ENCODE results near the gene ZNF547. TPM values are rescaled to one million over a fixed set of nuclear protein-coding genes. Genes with fewer than 3 reads are reported as not detected.

Gene ZNF547
- total and polyA plus RNA-seq, 2 of the 8 experiments (the other 6 are each of a cell fraction or from before 2014, with no cell fraction given): 1.1 to 2.1 TPM

- ChIA-PET POLR2A (ENCODE audit: partially characterized antibody) (interaction anchor here (0.6 kb wide), 1 partner anchor 11 kb away, joined by 5 read pairs; no protein-coding TSS in a partner anchor), CTCF (ENCODE audit: partially characterized antibody) (no interaction called here)
- no peak overlapping the region for H4K91ac ChIP-seq (replicated peaks; ENCODE audit: insufficient read length, low read length)
- no peak overlapping the region for H3K4me2 ChIP-seq (ENCODE audit: insufficient read depth in 1 of 2, low read depth in 2 of 2, low read length in 2 of 2)
- H2BK12ac ChIP-seq (ENCODE audit: low read depth, low read length): no peak overlapping the region
- no peaks in the 10 kb centered on the region for H3K79me2 ChIP-seq (ENCODE audit: control insufficient read depth in 1 of 2, insufficient read depth in 2 of 2, low read length in 2 of 2)
- no peak overlapping the region for H3K23ac ChIP-seq (ENCODE audit: insufficient read length)
- no peak overlapping the region for H2BK15ac ChIP-seq (ENCODE audit: low read length)
- DNase-seq (ENCODE audit: low read depth in 1 of 2, low spot score in 2 of 2) (no peak), FAIRE-seq (no peak)
- no peak overlapping the region for H3K18ac ChIP-seq (ENCODE audit: extremely low read depth, low read length)
- no peak overlapping the region for H2BK20ac ChIP-seq (ENCODE audit: low read length)
- H2AFZ ChIP-seq (ENCODE audit: low read length): no peak overlapping the region
- WGBS, 2 experiments (ENCODE audit: extremely low coverage in 1 of 2, insufficient coverage in 1 of 2, insufficient read length in 1 of 2, insufficient replicate concordance in 2 of 2, low coverage in 1 of 2, low lambda C conversion rate in 2 of 2, missing lambda C conversion rate in 1 of 2): 84% methylated on average over 4 of the region's 4 CpGs; no CpG with 5 or more reads in 1 of the 2 experiments
- no peak overlapping the region for H3K14ac ChIP-seq (ENCODE audit: insufficient read length)
- H3K9ac ChIP-seq (replicated peaks in 1 of 4; ENCODE audit: extremely low read depth in 1 of 4, low read depth in 3 of 4, low read length in 3 of 4): no peak overlapping the region
- peaks cover 0 to 7% (median 0%) of the 10 kb centered on the region in 4 experiments; a peak in 4 of 7 replicates for H3K27me3 ChIP-seq (replicated peaks in 1 of 4; ENCODE audit: control insufficient read depth in 3 of 4, extremely low read depth in 1 of 4, insufficient read depth in 3 of 4, low read length in 3 of 4)
- H2BK120ac ChIP-seq (replicated peaks; ENCODE audit: low read depth, low read length): no peak overlapping the region
- H4K8ac ChIP-seq (ENCODE audit: extremely low read depth, insufficient read depth, low read length): no peak overlapping the region
- no peak overlapping the region for H2AK5ac ChIP-seq (ENCODE audit: low read depth, low read length)
- H3K4me3 ChIP-seq (ENCODE audit: extremely low read depth in 1 of 4, insufficient read depth in 2 of 4, low read depth in 3 of 4, low read length in 4 of 4): no peak overlapping the region
- no peak overlapping the region for H3K27ac ChIP-seq (ENCODE audit: low read depth, low read length)
- H3K56ac ChIP-seq (replicated peaks; ENCODE audit: insufficient read length, low read depth, low read length): no peak overlapping the region
- no peaks in the 10 kb centered on the region for H3K9me3 ChIP-seq (ENCODE audit: insufficient read depth in 2 of 2, low read depth in 1 of 2, low read length in 1 of 2)
- TF ChIP-seq CEBPB (IDR thresholded peaks at IDR 0.05; ENCODE audit: low read depth, low read length) (peak; percentile 42; the same call in 1 of the 2 replicates), RFX5 (IDR thresholded peaks at IDR 0.05; ENCODE audit: borderline replicate concordance, low read depth, low read length) (no peak), SUZ12 (IDR thresholded peaks at IDR 0.05; ENCODE audit: low read length) (no peak), FOSL1 (IDR thresholded peaks at IDR 0.05; ENCODE audit: insufficient read depth, low read depth, low read length) (no peak)
- no peaks in the 10 kb centered on the region for H3K23me2 ChIP-seq (ENCODE audit: low read depth, low read length)
- no peak overlapping the region for H3K4ac ChIP-seq (replicated peaks; ENCODE audit: insufficient read length, low read depth, low read length)
- H4K20me1 ChIP-seq (replicated peaks in 1 of 2; ENCODE audit: control insufficient read depth in 1 of 2, insufficient read depth in 2 of 2, low read length in 2 of 2): no peaks in the 10 kb centered on the region
- H3K36me3 ChIP-seq (ENCODE audit: control insufficient read depth in 2 of 4, insufficient read depth in 4 of 4, low read length in 3 of 4): no peaks in the 10 kb centered on the region
- no peak overlapping the region for H2BK5ac ChIP-seq (ENCODE audit: low read depth, low read length)
- no peaks in the 10 kb centered on the region for H3K79me1 ChIP-seq (ENCODE audit: low read depth, low read length)
- H3K4me1 ChIP-seq (replicated peaks in 1 of 4; ENCODE audit: control insufficient read depth in 3 of 4, insufficient read depth in 4 of 4, low read length in 3 of 4): peaks cover 0 to 2% (median 0%) of the 10 kb centered on the region in 4 experiments; a peak in 2 of 7 replicates
- H4K5ac ChIP-seq (ENCODE audit: insufficient read length, low read depth, low read length): no peak overlapping the region
These were observed 49.2 kb upstream of the ZNF547 start for GRCh38 chr19:57314146-57314545.

Measured in H1 (cell line).